Trophoblast cell (in vitro differentiated cells and primary cell): ENCODE measurements around the gene KIAA0930.
A peak's percentile ranks its signal among the peaks of the same experiment; 100 is the strongest.

Experiments used
- DNase-seq, 2 donors: peaks; one replicate each; pipeline ENCODE4 v3.0.0-alpha.2; 2016
- H2AFZ ChIP-seq: 2 replicates; pipeline ENCODE4 v1.6.1; 2013; ENCODE audit warnings: low read length, moderate library complexity, mild to moderate bottlenecking; ENCODE audit not compliant: insufficient read depth, poor library complexity
- H2AK5ac ChIP-seq: 2 replicates; pipeline ENCODE4 v1.6.1; 2013; ENCODE audit warnings: mild to moderate bottlenecking, low read length
- H2BK120ac ChIP-seq: 2 replicates; pipeline ENCODE4 v1.6.1; 2013; ENCODE audit warnings: low read length, mild to moderate bottlenecking, moderate library complexity; ENCODE audit not compliant: insufficient read depth, poor library complexity
- H2BK12ac ChIP-seq: 2 replicates; pipeline ENCODE4 v1.6.1; 2013; ENCODE audit warnings: mild to moderate bottlenecking, low read length, moderate library complexity
- H2BK5ac ChIP-seq: 2 replicates; pipeline ENCODE4 v1.6.1; 2013; ENCODE audit warnings: low read length, low read depth, moderate library complexity, mild to moderate bottlenecking; ENCODE audit not compliant: poor library complexity
- H3K14ac ChIP-seq: 2 replicates; pipeline ENCODE4 v1.6.1; 2013; ENCODE audit warnings: mild to moderate bottlenecking, low read length
- H3K18ac ChIP-seq: 2 replicates; pipeline ENCODE4 v1.6.1; 2013; ENCODE audit warnings: mild to moderate bottlenecking, low read length
- H3K23ac ChIP-seq: 2 replicates; pipeline ENCODE4 v1.6.1; 2013; ENCODE audit warnings: low read length
- H3K27ac ChIP-seq: 2 replicates; pipeline ENCODE4 v1.5.1; 2013; ENCODE audit warnings: low read depth, mild to moderate bottlenecking, inconsistent platforms, low read length, moderate library complexity
- H3K27me3 ChIP-seq: 2 replicates; pipeline ENCODE4 v1.6.1; 2013; ENCODE audit warnings: inconsistent platforms, mild to moderate bottlenecking, low read length, moderate library complexity; ENCODE audit not compliant: insufficient read depth
- H3K36me3 ChIP-seq, 2 experiments: 1 replicate in 1 of 2; 2 replicates in 1 of 2; pipeline ENCODE4 v1.6.1; 2013; ENCODE audit warnings: low read length in 2 of 2, mild to moderate bottlenecking in 2 of 2, moderate library complexity in 1 of 2; ENCODE audit not compliant: insufficient read depth in 2 of 2, control insufficient read depth in 1 of 2
- H3K4ac ChIP-seq: 2 replicates; pipeline ENCODE4 v1.6.1; 2013; ENCODE audit warnings: low read depth, mild to moderate bottlenecking, low read length, moderate library complexity
- H3K4me1 ChIP-seq, 2 experiments: 1 replicate in 1 of 2; 2 replicates in 1 of 2; pipeline ENCODE4 v1.6.1; 2013; ENCODE audit warnings: low read length in 2 of 2, mild to moderate bottlenecking in 2 of 2, moderate library complexity in 1 of 2; ENCODE audit not compliant: insufficient read depth in 2 of 2, control insufficient read depth in 1 of 2
- H3K4me2 ChIP-seq: 2 replicates; pipeline ENCODE4 v1.6.1; 2013; ENCODE audit warnings: inconsistent platforms, mild to moderate bottlenecking, low read length, moderate library complexity
- H3K4me3 ChIP-seq: 2 replicates; pipeline ENCODE4 v1.5.1; 2013; ENCODE audit warnings: mild to moderate bottlenecking, low read depth, low read length, inconsistent platforms
- H3K79me1 ChIP-seq: one replicate; pipeline ENCODE4 v1.6.1; 2013; ENCODE audit warnings: low read length
- H3K79me2 ChIP-seq: 2 replicates; pipeline ENCODE4 v1.6.1; 2013; ENCODE audit warnings: low read length, mild to moderate bottlenecking; ENCODE audit not compliant: control insufficient read depth, insufficient read depth, poor library complexity
- H3K9ac ChIP-seq: 2 replicates; pipeline ENCODE4 v1.6.1; 2013; ENCODE audit warnings: mild to moderate bottlenecking, low read length
- H3K9me3 ChIP-seq: 2 replicates; pipeline ENCODE4 v1.6.1; 2013; ENCODE audit warnings: low read depth, mild to moderate bottlenecking, control low read depth, inconsistent platforms, low read length; ENCODE audit not compliant: insufficient read depth
- H4K12ac ChIP-seq: 2 replicates; pipeline ENCODE4 v1.6.1; 2013; ENCODE audit warnings: low read depth, mild to moderate bottlenecking, low read length, moderate library complexity
- H4K8ac ChIP-seq: 2 replicates; pipeline ENCODE4 v1.6.1; 2013; ENCODE audit warnings: low read depth, mild to moderate bottlenecking, low read length, moderate library complexity
- H4K91ac ChIP-seq: one replicate; pipeline ENCODE4 v1.6.1; 2013; ENCODE audit warnings: low read depth, mild to moderate bottlenecking, low read length, moderate library complexity
- WGBS: extraction: QIAGEN DNeasy Blood & Tissue Kit; methylation state at CpG from one replicate; pipeline ENCODE4 v1.1.7; 2013; ENCODE audit warnings: missing lambda C conversion rate; ENCODE audit not compliant: insufficient read length, insufficient coverage; ENCODE audit errors: extremely low coverage; 5-methylcytosine and 5-hydroxymethylcytosine counted together

KIAA0930 gene

GRCh38 chr22:45190202-45190872, 50.4 kb downstream of the KIAA0930 start:
- Histone ChIP-seq H2BK120ac (no peak overlapping the region), H3K4me3 (no peak overlapping the region), H3K79me1 (no peaks in the 10 kb centered on the region), H3K27me3 (no peaks in the 10 kb centered on the region), H3K4me2 (no peak overlapping the region), H3K23ac (no peak overlapping the region), H3K14ac (no peak overlapping the region), H4K8ac (no peak overlapping the region), H3K9me3 (peaks cover under 1% of the 10 kb centered on the region), H3K4me1 (no peaks in the 10 kb centered on the region), H3K36me3 (peaks cover 20 to 28% of the 10 kb centered on the region in 2 experiments), H4K91ac (no peak overlapping the region), H2BK5ac (no peak overlapping the region), H2AFZ (no peak overlapping the region), H3K4ac (no peak overlapping the region), H3K9ac (no peak overlapping the region), H3K27ac (no peak overlapping the region), H3K79me2 (no peaks in the 10 kb centered on the region), H2BK12ac (no peak overlapping the region), H3K18ac (no peak overlapping the region), H2AK5ac (no peak overlapping the region), H4K12ac (no peak overlapping the region)
- no CpG with 5 or more reads among the region's 4 CpGs for WGBS
- DNase-seq: no peak

- no peak overlapping the region for H4K8ac ChIP-seq
- no peak overlapping the region for H3K14ac ChIP-seq
- H3K4me3 ChIP-seq: no peak overlapping the region
- H3K79me1 ChIP-seq: no peaks in the 10 kb centered on the region
- H2BK12ac ChIP-seq: no peak overlapping the region
- no peaks in the 10 kb centered on the region for H3K4me1 ChIP-seq
- peak overlapping the region; percentile 15 for H4K12ac ChIP-seq
- no peak overlapping the region for H4K91ac ChIP-seq
- no peak overlapping the region for H2AFZ ChIP-seq
- H3K18ac ChIP-seq: no peak overlapping the region
- peak in 1 of 2 donors; percentile 56 for DNase-seq
- no peak overlapping the region for H2AK5ac ChIP-seq
- no peaks in the 10 kb centered on the region for H3K79me2 ChIP-seq
- H3K27me3 ChIP-seq: no peaks in the 10 kb centered on the region
- H3K36me3 ChIP-seq: peaks cover 22 to 35% of the 10 kb centered on the region in 2 experiments
- H3K9ac ChIP-seq: no peak overlapping the region
- no peak overlapping the region for H2BK5ac ChIP-seq
- H3K27ac ChIP-seq: no peak overlapping the region
- no peak overlapping the region for H2BK120ac ChIP-seq
- no CpG with 5 or more reads among the region's 16 CpGs for WGBS
- no peak overlapping the region for H3K23ac ChIP-seq
- H3K4me2 ChIP-seq: no peak overlapping the region
- H3K9me3 ChIP-seq: no peaks in the 10 kb centered on the region
- no peak overlapping the region for H3K4ac ChIP-seq
These were observed 51.9 kb downstream of the KIAA0930 start for GRCh38 chr22:45188779-45189178.

- no peak overlapping the region for H2AFZ ChIP-seq
- DNase-seq: no peak
- H3K18ac ChIP-seq: no peak overlapping the region
- H3K4me2 ChIP-seq: no peak overlapping the region
- H4K91ac ChIP-seq: no peak overlapping the region
- no peaks in the 10 kb centered on the region for H3K4me1 ChIP-seq
- no peak overlapping the region for H2BK120ac ChIP-seq
- whole genome bisulfite sequencing: no CpG with 5 or more reads among the region's 4 CpGs
- H3K9ac ChIP-seq: no peak overlapping the region
- H4K8ac ChIP-seq: no peak overlapping the region
- H3K36me3 ChIP-seq: peaks cover 24 to 37% of the 10 kb centered on the region in 2 experiments
- no peaks in the 10 kb centered on the region for H3K79me1 ChIP-seq
- H3K27me3 ChIP-seq: no peaks in the 10 kb centered on the region
- no peak overlapping the region for H4K12ac ChIP-seq
- no peak overlapping the region for H3K14ac ChIP-seq
- no peak overlapping the region for H2BK12ac ChIP-seq
- H2AK5ac ChIP-seq: no peak overlapping the region
- no peaks in the 10 kb centered on the region for H3K9me3 ChIP-seq
- no peak overlapping the region for H3K4ac ChIP-seq
- H3K27ac ChIP-seq: no peak overlapping the region
- H3K79me2 ChIP-seq: no peaks in the 10 kb centered on the region
- no peak overlapping the region for H3K4me3 ChIP-seq
- no peak overlapping the region for H3K23ac ChIP-seq
- no peak overlapping the region for H2BK5ac ChIP-seq
These were observed 52.8 kb downstream of the KIAA0930 start for GRCh38 chr22:45187891-45188290.

- no peak for DNase-seq
- Histone ChIP-seq H3K18ac (no peak overlapping the region), H2AK5ac (no peak overlapping the region), H3K9ac (no peak overlapping the region), H3K27ac (no peak overlapping the region), H3K4me2 (no peak overlapping the region), H2BK5ac (no peak overlapping the region), H3K23ac (no peak overlapping the region), H2BK12ac (no peak overlapping the region), H4K12ac (no peak overlapping the region), H3K79me2 (no peaks in the 10 kb centered on the region), H3K14ac (no peak overlapping the region), H3K4me3 (no peak overlapping the region), H3K36me3 (peaks cover 32 to 44% of the 10 kb centered on the region in 2 experiments), H2BK120ac (no peak overlapping the region), H3K4ac (no peak overlapping the region), H4K8ac (no peak overlapping the region), H4K91ac (no peak overlapping the region), H3K4me1 (no peaks in the 10 kb centered on the region), H3K9me3 (no peaks in the 10 kb centered on the region), H3K79me1 (no peaks in the 10 kb centered on the region), H2AFZ (no peak overlapping the region), H3K27me3 (no peaks in the 10 kb centered on the region)
- WGBS: no CpG with 5 or more reads among the region's 16 CpGs
These were observed 54.8 kb downstream of the KIAA0930 start for GRCh38 chr22:45185718-45186514.
